Upper lobe of left lung (tissue), 6 donors: Measurements from ENCODE around the gene ADCY4. TPM values are rescaled to one million over a fixed set of nuclear protein-coding genes. Genes with fewer than 3 reads are reported as not detected.
"Not testable (repeated sequence)": the region's sequence is repeated elsewhere in the genome, so short reads cannot be mapped to it uniquely, and the experiment has no call there.

ENCODE experiments used
- ATAC-seq, 2 donors: fragments of 200-7000 bp; cut with Tn5 transposase; one replicate each; pipeline ENCODE4 v1.9.1; 2022; ENCODE audit warnings: mild to moderate bottlenecking in 2 of 2, moderate library complexity in 2 of 2; ENCODE audit not compliant: low FRiP score in 2 of 2
- DNase-seq, 2 donors: peaks; one replicate each; pipeline ENCODE4 v3.0.0-alpha.2; 2019 to 2020
- H3K27ac ChIP-seq, 4 donors: fragments of 200-600 bp; sonication (generic); one replicate each; pipeline ENCODE4 v1.5.1; 2016 to 2019
- H3K27me3 ChIP-seq, 4 donors: fragments of 200-600 bp; sonication (generic); one replicate each; pipeline ENCODE4 v1.5.1; 2017 to 2019
- H3K36me3 ChIP-seq, 4 donors: fragments of 200-600 bp; sonication (generic); one replicate each; pipeline ENCODE4 v1.5.1; 2016 to 2019
- H3K4me1 ChIP-seq, 4 donors: fragments of 200-600 bp; sonication (generic); one replicate each; pipeline ENCODE4 v1.5.1; 2018 to 2019
- H3K4me3 ChIP-seq, 4 donors: fragments of 200-600 bp; sonication (generic); one replicate each; pipeline ENCODE4 v1.5.1; 2017 to 2019; ENCODE audit warnings: mild to moderate bottlenecking in 2 of 4, moderate library complexity in 1 of 4
- H3K9me3 ChIP-seq, 4 donors: fragments of 200-600 bp; sonication (generic); one replicate each; pipeline ENCODE4 v1.5.1; 2018 to 2019
- EP300 ChIP-seq, 4 donors: sonication (generic); formaldehyde crosslinking; IDR thresholded peaks; one replicate each; pipeline ENCODE4 v1.5.1; 2017; ENCODE audit warnings: antibody characterized with exemption in 4 of 4, control low read depth in 2 of 4
- POLR2A ChIP-seq, 4 donors: fragments of 450-650 bp; IDR thresholded peaks; one replicate each; pipeline ENCODE4 v1.5.1; 2016 to 2017; ENCODE audit warnings: antibody characterized with exemption in 4 of 4, mild to moderate bottlenecking in 2 of 4
- POLR2AphosphoS5 ChIP-seq, 2 donors: sonication (generic); formaldehyde crosslinking; IDR thresholded peaks; one replicate each; pipeline ENCODE4 v1.5.1; 2017; ENCODE audit warnings: antibody characterized with exemption in 2 of 2
- WGBS, 2 donors: methylation state at CpG; one replicate each; pipeline ENCODE4 v1.1.5; 2017 to 2018; 5-methylcytosine and 5-hydroxymethylcytosine counted together
- total RNA-seq, 6 donors: library from RNA; depleted of rRNA in 4 of 6; stranded (reverse); fragments of >200 nt in 4 of 6; gene quantifications; one replicate each; pipeline versions ENCODE4 v1.1.0 to v1.2.1, GENCODE V29; 2016 to 2021
- TF ChIP-seq, protein P1 (sequence below), 6 experiments: fragments of 450-650 bp in 4 of 6; fragments of 200-600 bp in 2 of 6; sonication (generic) in 2 of 6; IDR thresholded peaks; one replicate each; pipeline ENCODE4 v1.5.1; 2016 to 2019; ENCODE audit warnings: antibody characterized with exemption in 6 of 6
- donor health status: DM: no; HTN: no; CAD: no; lungs with moderate emphysema.
- donor health status: DM: no; HTN: yes; CAD: no; lungs with severe emphysema.

The ADCY4 gene
- total RNA-seq, 6 donors from 2014 or later, result 22.4 to 159 (median 43.7) TPM

DNA sequence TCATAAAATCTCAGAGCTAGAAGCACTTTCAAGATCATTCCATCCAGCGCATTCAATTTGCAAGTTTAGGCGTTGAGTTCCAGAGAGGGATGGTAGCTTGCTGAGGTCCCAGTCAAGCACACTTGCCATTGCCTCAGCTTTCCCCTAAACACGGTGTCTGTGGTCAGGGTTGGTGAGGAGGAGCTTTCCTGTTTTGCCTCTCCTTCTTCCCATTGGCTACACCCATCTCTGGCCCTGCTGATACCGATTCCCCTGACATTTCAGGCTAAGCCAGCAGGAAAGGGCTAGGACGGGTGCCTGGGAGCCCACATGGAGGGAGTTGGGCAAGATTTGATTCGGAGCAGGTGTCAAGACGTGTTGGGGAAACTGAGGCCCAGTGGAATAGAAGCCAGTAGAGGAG is 42.3 kb upstream of the ADCY4 start:
- TF ChIP-seq, protein P1, sequence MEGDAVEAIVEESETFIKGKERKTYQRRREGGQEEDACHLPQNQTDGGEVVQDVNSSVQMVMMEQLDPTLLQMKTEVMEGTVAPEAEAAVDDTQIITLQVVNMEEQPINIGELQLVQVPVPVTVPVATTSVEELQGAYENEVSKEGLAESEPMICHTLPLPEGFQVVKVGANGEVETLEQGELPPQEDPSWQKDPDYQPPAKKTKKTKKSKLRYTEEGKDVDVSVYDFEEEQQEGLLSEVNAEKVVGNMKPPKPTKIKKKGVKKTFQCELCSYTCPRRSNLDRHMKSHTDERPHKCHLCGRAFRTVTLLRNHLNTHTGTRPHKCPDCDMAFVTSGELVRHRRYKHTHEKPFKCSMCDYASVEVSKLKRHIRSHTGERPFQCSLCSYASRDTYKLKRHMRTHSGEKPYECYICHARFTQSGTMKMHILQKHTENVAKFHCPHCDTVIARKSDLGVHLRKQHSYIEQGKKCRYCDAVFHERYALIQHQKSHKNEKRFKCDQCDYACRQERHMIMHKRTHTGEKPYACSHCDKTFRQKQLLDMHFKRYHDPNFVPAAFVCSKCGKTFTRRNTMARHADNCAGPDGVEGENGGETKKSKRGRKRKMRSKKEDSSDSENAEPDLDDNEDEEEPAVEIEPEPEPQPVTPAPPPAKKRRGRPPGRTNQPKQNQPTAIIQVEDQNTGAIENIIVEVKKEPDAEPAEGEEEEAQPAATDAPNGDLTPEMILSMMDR (IDR thresholded peaks at IDR 0.05), result no peak
- no peak for TF ChIP-seq EP300 (IDR thresholded peaks at IDR 0.05)
- TF ChIP-seq POLR2AphosphoS5 (IDR thresholded peaks at IDR 0.05), result no peak
- TF ChIP-seq POLR2A (IDR thresholded peaks at IDR 0.05), result no peak
- ATAC-seq (no peak), DNase-seq (no peak)
- H3K9me3 ChIP-seq, result no peaks in the 10 kb centered on the region
- H3K36me3 ChIP-seq, result peaks cover 0 to 4% (median 0%) of the 10 kb centered on the region in 4 donors
- no peaks in the 10 kb centered on the region for H3K27me3 ChIP-seq
- peaks cover 0 to 7% (median 2%) of the 10 kb centered on the region in 4 donors for H3K4me1 ChIP-seq
- H3K27ac ChIP-seq, result no peak overlapping the region
- H3K4me3 ChIP-seq, result no peak overlapping the region
- WGBS, 2 donors, result 74 to 79% methylated on average over 7 of the region's 7 CpGs

DNA sequence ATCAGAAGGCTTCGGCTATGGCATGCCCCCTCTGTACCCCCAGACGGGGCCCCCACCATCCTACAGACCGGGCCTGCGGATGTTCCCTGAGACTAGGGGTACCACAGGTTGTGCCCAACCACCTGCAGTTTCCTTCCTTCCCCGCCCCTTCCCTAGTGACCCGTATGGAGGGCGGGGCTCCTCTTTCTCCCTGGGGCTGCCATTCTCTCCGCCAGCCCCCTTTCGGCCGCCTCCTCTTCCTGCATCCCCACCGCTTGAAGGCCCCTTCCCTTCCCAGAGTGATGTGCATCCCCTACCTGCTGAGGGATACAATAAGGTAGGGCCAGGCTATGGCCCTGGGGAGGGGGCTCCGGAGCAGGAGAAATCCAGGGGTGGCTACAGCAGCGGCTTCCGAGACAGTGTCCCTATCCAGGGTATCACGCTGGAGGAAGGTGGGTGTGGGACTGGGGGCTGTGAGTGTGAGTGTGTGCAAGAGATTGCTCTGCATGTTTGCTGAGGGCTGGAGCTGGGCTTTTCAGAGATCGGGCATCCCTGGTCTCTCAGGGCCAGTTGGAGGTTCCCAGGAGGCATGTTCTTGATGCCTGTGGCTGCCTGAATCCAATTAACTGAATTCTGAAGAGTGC is 41.7 kb upstream of the ADCY4 start:
- Histone ChIP-seq H3K27me3 (no peaks in the 10 kb centered on the region), H3K27ac (no peak overlapping the region), H3K36me3 (peaks cover 0 to 4% (median 0%) of the 10 kb centered on the region in 4 donors), H3K9me3 (no peaks in the 10 kb centered on the region), H3K4me3 (no peak overlapping the region), H3K4me1 (peaks cover 0 to 7% (median 2%) of the 10 kb centered on the region in 4 donors)
- ATAC-seq, result no peak
- 74 to 81% methylated on average over 11 to 16 of the region's 16 CpGs for WGBS, 2 donors
- no peak for TF ChIP-seq POLR2A (IDR thresholded peaks at IDR 0.05)
- no peak for TF ChIP-seq POLR2AphosphoS5 (IDR thresholded peaks at IDR 0.05)
- TF ChIP-seq, protein P1 (IDR thresholded peaks at IDR 0.05), result no peak
- no peak for TF ChIP-seq EP300 (IDR thresholded peaks at IDR 0.05)
- no peak for DNase-seq

DNA sequence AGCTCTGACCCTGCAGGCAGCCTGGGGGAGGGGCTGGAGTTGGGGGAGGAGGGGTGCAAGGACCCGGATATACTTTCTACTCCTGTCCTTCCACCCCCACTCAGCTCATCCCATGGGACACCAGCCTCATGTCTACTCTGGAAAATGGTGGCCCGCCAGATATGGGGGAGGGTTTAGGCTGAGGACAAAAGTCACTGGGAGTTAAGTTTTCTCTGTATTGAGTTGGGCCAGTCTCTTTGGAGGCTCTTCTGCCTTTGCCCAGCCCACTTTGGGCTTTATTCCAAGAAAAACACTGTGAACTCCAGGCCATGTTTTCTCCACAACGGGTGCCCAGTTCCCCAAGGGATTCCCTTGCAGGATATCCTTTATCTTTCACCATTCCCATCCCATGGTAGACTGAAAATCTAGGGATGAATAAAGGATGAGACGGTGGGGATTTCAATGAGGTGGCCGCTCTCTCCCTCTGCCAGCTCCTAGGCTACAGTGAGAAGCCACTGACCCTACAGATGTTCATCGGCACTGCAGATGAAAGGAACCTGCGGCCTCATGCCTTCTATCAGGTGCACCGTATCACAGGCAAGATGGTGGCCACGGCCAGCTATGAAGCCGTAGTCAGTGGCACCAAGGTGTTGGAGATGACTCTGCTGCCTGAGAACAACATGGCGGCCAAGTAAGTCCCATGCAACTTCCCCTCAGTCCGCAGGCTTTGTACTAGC is 38.0 kb upstream of the ADCY4 start:
- no peak for ATAC-seq
- H3K27me3 ChIP-seq, result no peaks in the 10 kb centered on the region
- no peak overlapping the region for H3K4me3 ChIP-seq
- no peak for DNase-seq
- no peaks in the 10 kb centered on the region for H3K9me3 ChIP-seq
- peaks cover 0 to 4% (median 0%) of the 10 kb centered on the region in 4 donors for H3K36me3 ChIP-seq
- WGBS, 2 donors, result 77 to 86% methylated on average over 10 to 12 of the region's 12 CpGs
- peak overlapping the region in 1 of 4 donors; percentile 40 for H3K27ac ChIP-seq
- peaks cover 4 to 16% (median 9%) of the 10 kb centered on the region in 4 donors for H3K4me1 ChIP-seq
- TF ChIP-seq EP300 (IDR thresholded peaks at IDR 0.05) (no peak), POLR2A (IDR thresholded peaks at IDR 0.05) (no peak), POLR2AphosphoS5 (IDR thresholded peaks at IDR 0.05) (no peak)
- TF ChIP-seq, protein P1 (IDR thresholded peaks at IDR 0.05), result no peak

DNA sequence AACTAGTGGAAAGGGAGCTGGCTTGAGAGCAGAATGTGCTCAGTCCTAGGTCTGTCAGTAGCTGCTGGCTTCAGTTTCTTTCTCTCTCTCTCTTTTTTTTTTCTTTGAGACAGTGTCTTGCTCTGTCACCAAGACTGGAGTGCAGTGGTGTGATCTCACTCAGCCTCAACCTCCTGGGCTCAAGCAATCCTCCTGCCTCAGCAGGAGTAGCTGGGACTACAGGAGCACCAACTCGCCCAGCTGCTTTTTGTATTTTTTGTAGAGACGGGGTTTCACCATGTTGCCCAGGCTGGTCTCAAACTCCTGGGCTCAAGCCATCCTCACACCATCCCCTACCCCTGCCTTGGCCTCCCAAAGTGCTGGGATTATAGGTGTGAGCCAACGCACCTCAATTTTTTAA is 36.7 kb upstream of the ADCY4 start:
- not testable (repeated sequence) for ATAC-seq, H3K27me3 ChIP-seq, H3K4me3 ChIP-seq, H3K36me3 ChIP-seq, H3K9me3 ChIP-seq, DNase-seq, H3K27ac ChIP-seq
- WGBS, 2 donors, result 93 to 98% methylated on average over 3 of the region's 3 CpGs
- peaks cover 10 to 25% (median 18%) of the 10 kb centered on the region in 4 donors for H3K4me1 ChIP-seq

DNA sequence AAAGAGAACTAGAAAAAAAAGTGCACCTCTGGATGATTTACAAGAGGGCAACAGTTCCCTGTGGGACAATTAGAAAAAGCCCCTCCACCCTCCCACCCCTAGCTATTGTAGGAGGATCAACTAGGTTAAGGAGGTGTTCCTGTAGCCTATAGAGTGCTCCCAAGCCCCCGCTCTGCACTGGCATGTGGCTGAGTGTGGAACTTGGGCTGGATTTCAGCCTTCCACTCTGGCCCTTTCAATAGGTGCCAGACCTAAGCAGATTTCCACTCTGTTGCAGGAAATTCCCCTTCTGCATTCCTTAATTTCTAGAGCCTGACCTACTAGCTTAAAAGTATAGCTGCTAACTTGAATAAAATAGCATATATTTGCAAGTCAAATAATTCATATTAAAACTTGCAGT is 35.9 kb upstream of the ADCY4 start:
- H3K36me3 ChIP-seq, result no peaks in the 10 kb centered on the region
- no peaks in the 10 kb centered on the region for H3K27me3 ChIP-seq
- DNase-seq, result no peak
- no peak for TF ChIP-seq POLR2AphosphoS5 (IDR thresholded peaks at IDR 0.05)
- TF ChIP-seq POLR2A (IDR thresholded peaks at IDR 0.05), result no peak
- no peak for TF ChIP-seq EP300 (IDR thresholded peaks at IDR 0.05)
- TF ChIP-seq, protein P1 (IDR thresholded peaks at IDR 0.05), result no peak
- H3K27ac ChIP-seq, result no peak overlapping the region
- no peak for ATAC-seq
- 61 to 86% methylated on average over 1 of the region's 1 CpG for WGBS, 2 donors
- H3K4me1 ChIP-seq, result peaks cover 16 to 33% (median 25%) of the 10 kb centered on the region in 4 donors
- no peak overlapping the region for H3K4me3 ChIP-seq
- H3K9me3 ChIP-seq, result no peaks in the 10 kb centered on the region
